CD14-positive monocyte (primary cell): ENCODE data around the gene MRPS24. TPM values are rescaled to one million over a fixed set of nuclear protein-coding genes. Genes with fewer than 3 reads are reported as not detected.
A peak's percentile ranks its signal among the peaks of the same experiment; 100 is the strongest.
"Not testable (repeated sequence)": the region's sequence is repeated elsewhere in the genome, so short reads cannot be mapped to it uniquely, and the experiment has no call there.

ENCODE experiments used
- DNase-seq, 3 donors: peaks; one replicate each; pipeline ENCODE4 v3.0.0-alpha.2; 2011 to 2022
- H2AFZ ChIP-seq: 2 replicates; pipeline ENCODE4 v1.6.0; 2012; ENCODE audit warnings: mild to moderate bottlenecking, low read depth, low read length, inconsistent platforms; ENCODE audit not compliant: insufficient read depth, poor library complexity, severe bottlenecking
- H3K27ac ChIP-seq, 2 donors: 1 replicate in 1 of 2; 2 replicates in 1 of 2; pipeline ENCODE4 v1.5.1; 2012 to 2013; ENCODE audit warnings: low read length in 2 of 2, control low read depth in 1 of 2, inconsistent platforms in 1 of 2, low read depth in 1 of 2, mild to moderate bottlenecking in 1 of 2
- H3K27me3 ChIP-seq, 2 donors: one replicate each; pipeline versions ENCODE4 v1.6.0 to v1.6.1; 2011 to 2013; ENCODE audit warnings: low read length in 2 of 2; ENCODE audit not compliant: control insufficient read depth in 2 of 2, insufficient read depth in 2 of 2
- H3K36me3 ChIP-seq, 2 donors: replicated peaks in 1 of 2; 1 replicate in 1 of 2; 2 replicates in 1 of 2; pipeline versions ENCODE4 v1.5.1 to v1.6.1; 2012 to 2013; ENCODE audit warnings: low read length in 2 of 2, control low read depth in 1 of 2, inconsistent platforms in 1 of 2, mild to moderate bottlenecking in 1 of 2; ENCODE audit not compliant: insufficient read depth in 2 of 2, control insufficient read depth in 1 of 2
- H3K4me1 ChIP-seq, 2 donors: 1 replicate in 1 of 2; 2 replicates in 1 of 2; pipeline versions ENCODE4 v1.5.1 to v1.6.1; 2012 to 2013; ENCODE audit warnings: low read length in 2 of 2, control low read depth in 1 of 2, inconsistent platforms in 1 of 2, mild to moderate bottlenecking in 1 of 2, moderate library complexity in 1 of 2; ENCODE audit not compliant: insufficient read depth in 2 of 2, control insufficient read depth in 1 of 2
- H3K4me2 ChIP-seq: replicated peaks from 2 replicates; pipeline ENCODE3; 2012; ENCODE audit warnings: low read length, moderate library complexity, mild to moderate bottlenecking; ENCODE audit not compliant: poor library complexity, severe bottlenecking; ENCODE audit errors: extremely low read depth
- H3K4me3 ChIP-seq, 3 experiments: fragments of 200-600 bp in 1 of 3; sonication (generic) in 1 of 3; replicated peaks in 1 of 3; 1 replicate in 2 of 3; 2 replicates in 1 of 3; pipeline ENCODE4 v1.5.1; 2011 to 2013; ENCODE audit warnings: low read length in 3 of 3, mild to moderate bottlenecking in 3 of 3, control low read depth in 2 of 3, low read depth in 2 of 3, inconsistent platforms in 1 of 3, moderate library complexity in 1 of 3
- H3K79me2 ChIP-seq: 2 replicates; pipeline ENCODE4 v1.6.0; 2012; ENCODE audit warnings: mild to moderate bottlenecking, control low read depth, inconsistent platforms, low read length, moderate library complexity; ENCODE audit not compliant: insufficient read depth
- H3K9ac ChIP-seq: 2 replicates; pipeline ENCODE4 v1.6.0; 2017; ENCODE audit warnings: low read length, mild to moderate bottlenecking; ENCODE audit not compliant: insufficient read depth, poor library complexity, severe bottlenecking
- H3K9me3 ChIP-seq, 2 donors: replicated peaks in 1 of 2; 1 replicate in 1 of 2; 2 replicates in 1 of 2; pipeline versions ENCODE4 v1.5.1 to v1.6.1; 2012 to 2013; ENCODE audit warnings: low read length in 2 of 2, control low read depth in 1 of 2; ENCODE audit not compliant: control insufficient read depth in 1 of 2, insufficient read depth in 1 of 2
- H4K20me1 ChIP-seq: 2 replicates; pipeline ENCODE4 v1.6.0; 2012; ENCODE audit warnings: mild to moderate bottlenecking, low read length, control low read depth, moderate library complexity; ENCODE audit not compliant: insufficient read depth
- H3K27ac Mint-ChIP-seq, 7 donors: one replicate each; pipeline ENCODE4 v1.8.0; 2020; ENCODE audit warnings: mild to moderate bottlenecking in 7 of 7, mixed read lengths in 7 of 7, moderate library complexity in 6 of 7, inconsistent platforms in 2 of 7
- H3K27me3 Mint-ChIP-seq, 3 donors: one replicate each; pipeline ENCODE4 v1.8.0; 2021 to 2022; ENCODE audit warnings: low read depth in 3 of 3, mild to moderate bottlenecking in 3 of 3, mixed read lengths in 3 of 3, moderate library complexity in 3 of 3, inconsistent platforms in 1 of 3
- H3K36me3 Mint-ChIP-seq, 2 donors: one replicate each; pipeline ENCODE4 v1.8.0; 2020; ENCODE audit warnings: mixed read lengths in 2 of 2, inconsistent platforms in 1 of 2, mild to moderate bottlenecking in 1 of 2
- H3K4me1 Mint-ChIP-seq: one replicate; pipeline ENCODE4 v1.8.0; 2020; ENCODE audit warnings: mild to moderate bottlenecking, mixed read lengths
- H3K4me3 Mint-ChIP-seq, 2 donors: one replicate each; pipeline ENCODE4 v1.8.0; 2020; ENCODE audit warnings: mild to moderate bottlenecking in 2 of 2, mixed read lengths in 2 of 2, moderate library complexity in 1 of 2
- H3K9me3 Mint-ChIP-seq, 7 donors: one replicate each; pipeline ENCODE4 v1.8.0; 2020 to 2022; ENCODE audit warnings: mixed read lengths in 7 of 7, mild to moderate bottlenecking in 6 of 7, moderate library complexity in 6 of 7, inconsistent platforms in 2 of 7
- WGBS: methylation state at CpG from one replicate; pipeline ENCODE4 v1.1.5; 2013; ENCODE audit warnings: missing lambda C conversion rate; ENCODE audit not compliant: insufficient coverage; 5-methylcytosine and 5-hydroxymethylcytosine counted together
- intact Hi-C, 2 donors: fragments of 100-400 bp; cut with micrococcal nuclease; formaldehyde crosslinking; loops; one replicate each; pipeline versions ENCODE4 v1.15.0 to v1.15.1; 2023
- polyA plus RNA-seq, 3 donors: library from polyadenylated mRNA; depleted of rRNA in 1 of 3; unstranded in 2 of 3; stranded (reverse) in 1 of 3; fragments of 300-500 nt in 2 of 3; fragments of >200 nt in 1 of 3; fragmentation: Illumina TruSeq in 2 of 3; gene quantifications; 1 replicate in 2 of 3; 2 replicates in 1 of 3; pipeline ENCODE4 v1.2.3, GENCODE V29; 2012 to 2021
- TF ChIP-seq, protein P1 (sequence below): fragments of 200-600 bp; IDR thresholded peaks from one replicate; pipeline ENCODE4 v1.8.0; 2022; ENCODE audit warnings: antibody characterized with exemption, mild to moderate bottlenecking

MRPS24 gene
- polyA plus RNA-seq, 3 donors, result 79.2 to 112 (median 112) TPM

GRCh38 chr7:43825391-43825808 is 43.9 kb downstream of the MRPS24 start:
- Mint-ChIP-seq H3K4me3 (no peak overlapping the region), H3K4me1 (peaks cover 7% of the 10 kb centered on the region), H3K27ac (no peak overlapping the region), H3K36me3 (no peaks in the 10 kb centered on the region), H3K9me3 (peaks cover 0 to 4% (median under 1%) of the 10 kb centered on the region in 7 donors), H3K27me3 (peaks cover 1 to 5% (median 2%) of the 10 kb centered on the region in 3 donors)
- Histone ChIP-seq H3K79me2 (no peaks in the 10 kb centered on the region), H4K20me1 (no peaks in the 10 kb centered on the region), H3K4me1 (peaks cover 0 to 4% of the 10 kb centered on the region in 2 donors), H3K4me2 (no peak overlapping the region), H2AFZ (no peak overlapping the region), H3K9ac (no peak overlapping the region), H3K36me3 (no peaks in the 10 kb centered on the region), H3K9me3 (peaks cover 0 to under 1% of the 10 kb centered on the region in 2 donors), H3K4me3 (no peak overlapping the region), H3K27ac (no peak overlapping the region), H3K27me3 (peaks cover 0 to 4% of the 10 kb centered on the region in 2 donors)
- 100% methylated on average over 3 of the region's 5 CpGs for WGBS
- TF ChIP-seq, protein P1, sequence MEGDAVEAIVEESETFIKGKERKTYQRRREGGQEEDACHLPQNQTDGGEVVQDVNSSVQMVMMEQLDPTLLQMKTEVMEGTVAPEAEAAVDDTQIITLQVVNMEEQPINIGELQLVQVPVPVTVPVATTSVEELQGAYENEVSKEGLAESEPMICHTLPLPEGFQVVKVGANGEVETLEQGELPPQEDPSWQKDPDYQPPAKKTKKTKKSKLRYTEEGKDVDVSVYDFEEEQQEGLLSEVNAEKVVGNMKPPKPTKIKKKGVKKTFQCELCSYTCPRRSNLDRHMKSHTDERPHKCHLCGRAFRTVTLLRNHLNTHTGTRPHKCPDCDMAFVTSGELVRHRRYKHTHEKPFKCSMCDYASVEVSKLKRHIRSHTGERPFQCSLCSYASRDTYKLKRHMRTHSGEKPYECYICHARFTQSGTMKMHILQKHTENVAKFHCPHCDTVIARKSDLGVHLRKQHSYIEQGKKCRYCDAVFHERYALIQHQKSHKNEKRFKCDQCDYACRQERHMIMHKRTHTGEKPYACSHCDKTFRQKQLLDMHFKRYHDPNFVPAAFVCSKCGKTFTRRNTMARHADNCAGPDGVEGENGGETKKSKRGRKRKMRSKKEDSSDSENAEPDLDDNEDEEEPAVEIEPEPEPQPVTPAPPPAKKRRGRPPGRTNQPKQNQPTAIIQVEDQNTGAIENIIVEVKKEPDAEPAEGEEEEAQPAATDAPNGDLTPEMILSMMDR, result no peak
- DNase-seq, result no peak
- intact Hi-C loops, result no loop called here

- TF ChIP-seq, protein P1, result no peak
- intact Hi-C loops, result no loop called here
- H3K27ac Mint-ChIP-seq, result no peak overlapping the region
- Histone ChIP-seq H3K36me3 (no peaks in the 10 kb centered on the region), H3K9ac (no peak overlapping the region), H2AFZ (no peak overlapping the region), H3K27me3 (peaks cover 0 to 4% of the 10 kb centered on the region in 2 donors), H3K4me2 (no peak overlapping the region), H3K9me3 (no peaks in the 10 kb centered on the region), H3K4me3 (no peak overlapping the region), H3K79me2 (no peaks in the 10 kb centered on the region), H3K27ac (no peak overlapping the region), H3K4me1 (peaks cover 2 to 6% of the 10 kb centered on the region in 2 donors), H4K20me1 (no peaks in the 10 kb centered on the region)
- no CpG with 5 or more reads among the region's 1 CpG for WGBS
- DNase-seq, result no peak
- peaks cover 0 to 3% (median 0%) of the 10 kb centered on the region in 7 donors for H3K9me3 Mint-ChIP-seq
- H3K27me3 Mint-ChIP-seq, result peaks cover 1 to 5% (median 2%) of the 10 kb centered on the region in 3 donors
- peaks cover 11% of the 10 kb centered on the region for H3K4me1 Mint-ChIP-seq
- H3K4me3 Mint-ChIP-seq, result no peak overlapping the region
- H3K36me3 Mint-ChIP-seq, result no peaks in the 10 kb centered on the region
Observed at GRCh38 chr7:43824963-43825362, 44.4 kb downstream of the MRPS24 start.

DNA sequence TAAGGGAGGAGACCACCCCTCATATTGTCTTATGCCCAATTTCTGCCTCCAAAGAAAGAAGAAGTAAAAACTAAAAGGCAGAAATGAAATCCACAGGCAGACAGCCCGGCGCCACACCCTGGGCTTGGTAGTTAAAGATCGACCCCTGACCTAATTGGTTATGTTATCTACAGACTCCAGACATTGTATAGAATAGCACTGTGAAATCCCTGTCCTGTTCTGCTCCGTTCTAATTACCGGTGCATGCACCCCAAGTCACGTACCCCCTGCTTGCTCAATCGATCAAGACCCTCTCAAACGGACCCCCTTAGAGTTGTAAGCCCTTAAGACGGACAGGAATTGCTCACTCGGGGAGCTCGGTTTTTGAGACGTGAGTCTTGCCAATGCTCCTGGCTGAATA is 44.8 kb downstream of the MRPS24 start:
- DNase-seq, H3K36me3 Mint-ChIP-seq, H3K27ac ChIP-seq, H3K27me3 ChIP-seq, H3K9me3 Mint-ChIP-seq, H4K20me1 ChIP-seq, H3K9ac ChIP-seq, H2AFZ ChIP-seq, H3K36me3 ChIP-seq, H3K27me3 Mint-ChIP-seq, H3K79me2 ChIP-seq, H3K4me1 ChIP-seq, intact Hi-C loops, H3K9me3 ChIP-seq, H3K4me2 ChIP-seq, H3K4me3 ChIP-seq: not testable (repeated sequence)
- Mint-ChIP-seq H3K4me3 (peak overlapping the region in 1 of 2 donors; percentile 13), H3K27ac (peak overlapping the region in 1 of 7 donors; percentile 66), H3K4me1 (peaks cover 15% of the 10 kb centered on the region)
- 92% methylated on average over 4 of the region's 12 CpGs for WGBS
